HG03097 (cell line): ENCODE results near the gene PLTP.

Experiments
- ATAC-seq: cut with Tn5 transposase; IDR thresholded peaks from one replicate; pipeline ENCODE4 v1.9.1; 2021; ENCODE audit not compliant: unreplicated experiment, low FRiP score

PLTP gene

GRCh38 chr20:45921337-45922189 is 9.6 kb upstream of the PLTP start:
- no peak for ATAC-seq

DNA sequence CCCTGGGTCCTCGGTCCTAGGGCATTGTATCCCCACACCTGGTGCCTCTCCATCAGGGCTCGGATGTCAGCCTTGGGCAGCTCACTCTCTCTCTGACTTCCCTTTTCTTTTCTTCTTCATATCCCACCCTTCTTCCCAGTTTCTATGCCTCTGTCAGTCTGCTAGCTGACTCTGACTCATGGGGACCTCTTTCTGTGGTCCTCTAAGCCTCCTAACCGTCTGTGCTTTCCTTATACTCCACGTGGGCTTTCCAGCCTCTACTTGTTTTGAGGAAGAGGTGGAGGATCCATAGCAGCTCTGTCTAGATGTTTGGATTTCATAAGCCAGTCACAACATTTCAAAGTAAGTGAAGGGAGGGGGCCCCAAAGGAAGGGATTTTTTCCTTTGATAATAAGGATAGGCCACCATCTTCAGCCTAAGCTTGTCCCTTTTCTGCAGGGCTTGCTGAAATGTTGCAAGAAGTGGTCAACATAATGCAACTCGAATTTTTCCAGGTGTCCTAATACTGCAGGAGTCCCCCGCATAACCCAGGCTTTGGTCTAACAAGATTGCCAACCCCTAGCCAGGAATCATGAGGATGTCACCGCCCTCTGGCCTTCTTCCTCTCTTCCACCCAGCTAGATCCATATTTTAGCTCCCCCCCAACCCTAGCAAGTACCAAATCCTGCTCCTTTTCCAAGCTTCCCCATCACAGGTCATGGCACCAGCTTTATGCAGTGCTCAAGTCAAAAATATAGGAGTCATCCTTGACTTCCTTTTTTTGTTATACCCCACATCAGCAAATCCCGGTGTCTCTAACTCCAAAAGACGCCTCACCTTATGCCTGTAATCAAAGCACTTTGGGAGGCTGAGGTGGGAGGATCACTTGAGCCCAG is 8.7 kb upstream of the PLTP start:
- no peak for ATAC-seq

DNA sequence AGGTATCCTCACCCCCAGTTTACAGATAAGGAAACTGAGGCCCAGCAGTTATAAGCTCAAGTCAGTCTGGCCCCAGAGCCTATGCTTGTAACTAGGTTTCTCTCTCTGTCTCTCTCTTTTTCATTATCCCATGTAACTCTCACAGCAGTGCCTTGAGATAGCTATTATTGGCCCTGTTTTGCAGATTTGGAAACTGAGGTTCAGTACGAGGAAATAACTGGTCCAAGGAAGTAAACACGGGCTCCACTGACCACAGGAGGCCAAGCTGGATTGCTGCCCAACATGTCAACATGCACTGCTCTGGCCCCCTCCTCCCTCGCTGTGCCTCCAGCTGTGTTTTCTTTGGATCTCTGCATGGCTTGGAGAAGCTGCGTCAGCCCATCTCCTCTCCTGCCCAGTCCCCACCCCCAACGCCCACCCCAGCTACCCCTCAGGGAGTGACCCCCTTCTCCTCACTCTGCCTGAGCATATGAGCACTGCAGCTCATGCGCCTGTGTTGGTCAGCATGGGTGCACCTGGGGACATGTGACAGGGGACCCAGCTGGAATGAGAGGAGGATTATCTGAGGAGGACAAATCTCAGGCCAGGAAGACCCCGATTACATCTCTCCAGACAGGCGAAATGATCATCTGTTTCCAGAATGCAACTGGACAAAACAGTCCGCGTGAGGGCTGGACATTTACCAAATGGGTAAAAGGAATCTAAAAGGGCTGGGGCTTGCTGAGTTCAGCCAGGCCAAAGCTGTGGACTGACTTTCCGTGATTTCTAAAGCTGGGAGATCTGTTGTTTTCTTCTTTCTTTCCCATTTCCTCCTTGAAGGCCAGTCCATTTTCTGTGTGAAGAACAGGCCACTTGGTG is 7.8 kb upstream of the PLTP start:
- no peak for ATAC-seq

DNA sequence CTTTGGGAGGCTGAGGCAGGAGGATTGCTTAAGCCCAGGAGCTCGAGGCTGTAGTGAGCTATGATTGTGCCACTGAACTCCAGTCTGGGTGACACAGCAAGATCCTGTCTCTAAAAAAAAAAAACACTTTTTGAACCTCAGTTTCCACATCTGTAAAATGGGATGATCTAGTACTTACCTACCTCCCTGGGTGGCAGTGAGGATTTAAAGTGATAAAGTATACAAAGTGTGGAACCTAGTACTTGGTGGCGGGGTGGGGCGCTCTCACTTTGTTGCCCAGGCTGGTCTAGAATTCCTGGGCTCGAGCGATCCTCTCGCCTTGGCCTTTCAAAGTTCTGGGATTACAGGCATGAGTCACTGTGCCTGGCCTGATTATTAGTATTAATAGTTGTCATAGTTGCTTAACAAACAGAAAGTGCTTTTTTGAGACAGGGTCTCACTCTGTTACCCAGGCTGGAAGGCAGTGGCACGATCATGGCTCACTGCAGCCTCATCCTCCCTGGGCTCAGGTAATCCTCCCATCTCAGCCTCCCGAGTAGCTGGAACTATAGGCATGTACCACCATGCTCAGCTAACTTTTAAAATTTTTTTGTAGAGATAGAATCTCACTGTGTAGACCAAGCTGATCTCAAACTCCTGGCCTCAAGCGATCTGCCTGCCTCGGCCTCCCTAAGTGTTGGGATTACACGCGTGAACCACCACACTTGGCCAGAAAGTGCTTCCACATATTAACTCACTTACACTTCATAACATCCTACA is 7.0 kb upstream of the PLTP start:
- ATAC-seq: no peak

- ATAC-seq: no peak
Measured at GRCh38 chr20:45918182-45918737, 6.3 kb upstream of the PLTP start.

- ATAC-seq: no peak
Measured at GRCh38 chr20:45917790-45918141, 5.8 kb upstream of the PLTP start.

DNA sequence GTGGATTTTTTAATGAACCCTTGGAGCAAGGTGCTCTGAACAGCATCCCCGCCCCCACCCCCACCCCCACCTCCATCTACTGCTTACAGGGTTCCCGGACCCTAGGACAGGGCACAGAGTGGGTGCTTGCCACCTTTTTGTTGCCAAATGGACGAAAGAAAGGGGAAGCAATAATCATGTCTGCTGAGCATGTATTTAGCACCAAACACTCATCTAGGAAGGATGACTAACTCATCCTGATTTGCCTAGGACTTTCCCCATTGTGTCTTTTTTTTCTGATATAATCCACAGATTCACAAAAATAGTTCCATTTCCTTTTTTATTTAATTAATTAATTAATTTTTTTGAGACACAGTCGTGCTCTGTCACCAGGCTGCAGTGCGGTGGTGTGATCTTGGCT is 1.2 kb upstream of the PLTP start:
- no peak for ATAC-seq

- no peak for ATAC-seq
Measured at GRCh38 chr20:45912344-45912682, 358 bp upstream of the PLTP start.

- peak; percentile 86 for ATAC-seq
Measured at GRCh38 chr20:45910670-45911485, 1.1 kb downstream of the PLTP start.

- ATAC-seq: no peak
Measured at GRCh38 chr20:45909817-45910669, 1.9 kb downstream of the PLTP start.

DNA sequence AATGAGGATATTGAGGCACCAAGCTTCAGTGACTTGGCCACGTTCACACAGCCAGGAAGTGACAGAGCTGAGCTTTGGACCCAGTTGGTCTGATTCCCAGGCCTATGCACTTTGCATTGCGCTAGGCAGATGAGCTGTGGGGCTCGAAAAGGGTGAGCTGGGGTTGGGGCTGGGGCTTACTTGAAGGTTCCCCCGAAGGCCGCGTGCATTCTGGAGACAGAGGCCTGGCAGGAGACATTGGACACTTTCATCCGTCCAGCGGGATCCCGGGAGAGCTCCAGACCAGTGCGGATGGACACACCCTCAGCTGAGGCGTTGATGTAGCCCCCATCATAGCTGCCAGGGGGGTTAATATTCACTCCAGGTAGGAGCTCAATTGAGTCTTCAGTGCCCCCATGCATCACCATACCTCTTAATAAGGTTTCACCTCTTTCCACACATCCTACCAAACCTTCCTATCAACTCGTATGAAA is 2.6 kb downstream of the PLTP start:
- ATAC-seq: no peak

GRCh38 chr20:45908084-45908483 is 3.9 kb downstream of the PLTP start:
- ATAC-seq: no peak

DNA sequence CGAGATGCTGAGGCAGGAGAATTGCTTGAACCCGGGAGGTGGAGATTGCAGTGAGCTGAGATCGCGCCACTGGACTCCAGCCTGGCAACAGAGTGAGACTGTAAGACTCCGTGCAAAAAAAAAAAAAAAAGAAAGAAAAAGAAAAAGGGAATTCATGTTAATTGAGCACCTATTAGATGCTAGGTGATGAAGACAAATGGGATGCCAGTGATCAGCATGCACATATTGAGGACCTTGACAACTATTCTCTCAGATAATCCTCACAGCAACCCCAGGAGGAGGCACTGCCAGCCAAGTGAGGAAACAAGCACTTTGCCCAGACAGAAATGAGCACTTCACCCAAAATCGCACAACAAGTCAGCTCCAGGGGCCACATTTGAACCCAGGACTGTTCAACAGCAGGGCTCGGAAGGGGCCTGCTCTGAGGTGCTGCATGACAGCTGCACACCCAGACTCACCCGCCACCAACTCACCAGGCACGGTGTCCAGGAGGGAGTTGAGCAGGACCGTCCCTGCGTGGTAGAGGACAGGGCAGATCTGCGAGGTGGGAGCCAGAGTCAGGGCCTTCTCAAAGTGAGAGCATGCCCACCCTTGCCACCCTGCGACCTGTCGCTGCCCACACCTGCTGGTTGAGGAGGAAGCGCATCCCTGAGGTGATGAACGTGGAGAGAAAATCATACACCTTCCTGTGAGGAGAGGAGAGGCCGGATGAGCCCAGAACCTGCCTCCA is 4.6 kb downstream of the PLTP start:
- ATAC-seq: no peak

DNA sequence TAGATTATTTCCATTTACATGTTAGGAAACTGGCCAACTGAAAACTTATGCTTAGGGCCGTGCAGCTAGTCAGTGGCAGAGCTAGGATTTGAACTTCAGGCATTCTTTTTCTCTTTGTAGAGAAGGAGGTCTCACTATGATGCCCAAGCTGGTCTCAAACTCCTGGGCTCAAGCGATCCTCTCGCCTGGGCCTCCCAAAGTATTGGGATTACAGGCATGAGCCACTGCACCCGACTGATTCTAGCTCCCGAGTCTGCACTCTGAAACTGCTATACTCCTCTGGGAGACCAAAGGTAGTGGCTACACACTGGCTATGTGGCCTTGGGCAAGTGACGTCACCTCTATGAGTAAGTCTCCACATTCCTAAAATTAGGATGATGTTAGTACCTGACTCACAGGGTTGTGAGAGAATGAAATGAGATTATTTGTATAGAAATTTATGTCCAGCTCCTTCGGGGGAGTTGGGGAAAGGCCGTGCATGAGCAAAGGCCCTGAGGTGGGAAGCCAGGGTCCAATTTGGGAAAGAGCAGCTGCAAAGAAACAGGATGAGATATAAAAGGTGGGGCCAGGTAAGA is 6.4 kb downstream of the PLTP start:
- no peak for ATAC-seq

DNA sequence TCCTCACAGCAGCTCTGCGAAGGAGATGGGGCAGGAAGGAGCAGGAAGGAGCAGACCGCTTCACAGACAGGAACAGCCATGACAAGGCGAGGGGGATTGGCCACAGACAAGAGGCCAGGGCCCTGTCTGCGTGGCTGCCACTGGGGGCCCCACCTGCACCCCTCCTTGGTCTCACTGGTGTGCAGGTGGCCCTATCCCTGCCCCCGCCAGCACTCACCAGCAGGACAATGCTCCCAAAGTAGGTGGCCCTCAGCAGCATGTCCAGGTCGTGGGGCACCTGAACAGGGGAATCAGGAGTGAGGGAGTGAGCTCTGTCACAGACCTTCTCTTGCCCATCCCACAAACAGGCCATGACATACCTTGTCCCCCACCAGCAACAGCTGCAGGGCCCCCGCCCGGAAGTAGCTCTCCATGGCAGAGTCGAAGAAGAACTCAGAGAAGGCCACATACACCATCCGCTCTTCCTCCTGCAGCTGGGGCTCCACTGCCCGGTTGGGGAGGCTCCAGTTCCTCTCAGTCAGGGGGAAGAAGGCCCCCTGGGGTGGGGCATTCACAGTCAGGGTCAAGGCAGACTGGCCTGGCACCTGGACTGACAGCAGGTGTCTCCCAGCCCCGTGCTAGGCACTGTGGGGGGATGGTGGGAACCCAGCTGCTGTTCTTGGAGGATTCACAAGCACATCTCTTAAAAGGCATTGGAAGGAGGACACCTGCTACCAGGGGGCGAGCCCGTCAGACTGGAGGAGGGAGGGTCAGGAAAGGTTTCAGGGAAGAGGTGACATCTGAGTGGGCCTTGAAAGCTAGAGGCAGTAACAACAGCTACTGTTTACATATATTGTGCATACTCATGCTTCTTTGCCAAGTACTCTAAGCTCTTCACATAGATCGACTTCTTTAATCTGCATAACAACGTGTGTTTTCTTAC is 7.1 kb downstream of the PLTP start:
- no peak for ATAC-seq

DNA sequence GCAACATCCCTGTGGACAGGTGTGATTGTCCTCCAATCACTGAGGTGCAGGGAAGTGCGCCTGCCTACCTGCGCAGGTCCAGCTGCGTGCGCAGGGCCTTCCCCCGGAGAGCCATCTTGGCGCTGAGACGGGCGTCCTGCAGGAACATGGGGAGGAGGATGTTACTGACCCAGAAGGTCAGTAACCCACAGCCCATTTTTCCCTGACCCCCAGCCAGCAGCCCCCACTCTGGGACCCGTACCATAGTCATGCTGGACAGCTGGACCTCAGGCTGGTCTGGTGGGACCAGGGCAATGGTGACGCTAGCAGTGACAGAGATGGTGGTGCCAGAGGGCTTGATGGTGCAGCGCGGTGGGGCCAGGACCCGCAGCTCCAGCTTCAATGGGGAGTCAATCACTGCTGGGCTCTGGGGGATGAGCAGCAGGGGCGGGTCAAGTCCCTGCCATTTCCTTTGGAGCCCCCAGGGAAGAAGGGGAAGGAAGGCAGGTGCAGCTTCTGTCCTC is 9.7 kb downstream of the PLTP start:
- ATAC-seq: no peak
